AG08396 (cell line): ENCODE results near the gene PPP1R16B.

Source experiments
- DNase-seq: peaks from one replicate; pipeline ENCODE4 v3.0.0; 2012; ENCODE audit warnings: low spot score, mixed read lengths

The PPP1R16B gene

GRCh38 chr20:38877483-38877882, 72.0 kb downstream of the PPP1R16B start:
- no peak for DNase-seq

GRCh38 chr20:38878866-38879265, 73.4 kb downstream of the PPP1R16B start:
- DNase-seq, result peak; percentile 48

DNA sequence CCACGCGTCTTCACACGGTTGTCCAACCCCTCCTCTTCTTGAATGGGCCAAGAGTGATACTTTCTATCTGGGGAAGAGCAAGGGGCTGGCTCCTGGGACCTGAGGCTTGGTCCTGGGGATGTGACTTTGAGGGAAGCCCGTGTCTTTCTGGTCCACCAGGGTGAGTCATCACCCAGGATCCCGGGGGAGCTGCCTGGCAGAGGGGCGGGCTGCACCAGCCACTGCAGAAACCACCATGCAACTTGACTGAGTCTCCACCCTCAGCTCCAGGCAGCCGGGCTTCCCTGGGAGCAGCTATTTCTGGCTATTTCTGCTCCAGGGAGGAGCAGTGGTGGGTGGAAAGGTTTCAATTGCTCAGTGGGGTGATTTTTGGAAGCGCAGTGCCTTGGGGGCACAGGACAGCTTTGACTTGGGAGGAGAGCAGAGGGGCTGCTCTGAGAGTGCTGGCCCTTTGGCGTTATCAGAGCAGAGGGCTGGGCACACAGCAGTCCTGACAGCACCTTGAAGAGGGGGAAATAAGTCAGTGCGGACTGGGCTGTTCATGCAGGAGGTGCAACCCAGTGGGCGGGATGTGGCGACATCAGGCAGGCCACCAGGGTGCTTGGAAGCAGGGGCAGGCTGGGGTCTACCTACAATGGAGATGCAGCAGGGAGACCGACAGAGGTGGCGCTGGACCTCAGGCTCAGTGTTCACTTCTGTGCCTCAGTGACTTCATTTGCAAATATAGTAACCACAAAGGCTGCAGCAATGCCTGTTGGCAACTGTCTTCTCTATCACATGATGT, 75.6 kb downstream of the PPP1R16B start:
- DNase-seq, result no peak

DNA sequence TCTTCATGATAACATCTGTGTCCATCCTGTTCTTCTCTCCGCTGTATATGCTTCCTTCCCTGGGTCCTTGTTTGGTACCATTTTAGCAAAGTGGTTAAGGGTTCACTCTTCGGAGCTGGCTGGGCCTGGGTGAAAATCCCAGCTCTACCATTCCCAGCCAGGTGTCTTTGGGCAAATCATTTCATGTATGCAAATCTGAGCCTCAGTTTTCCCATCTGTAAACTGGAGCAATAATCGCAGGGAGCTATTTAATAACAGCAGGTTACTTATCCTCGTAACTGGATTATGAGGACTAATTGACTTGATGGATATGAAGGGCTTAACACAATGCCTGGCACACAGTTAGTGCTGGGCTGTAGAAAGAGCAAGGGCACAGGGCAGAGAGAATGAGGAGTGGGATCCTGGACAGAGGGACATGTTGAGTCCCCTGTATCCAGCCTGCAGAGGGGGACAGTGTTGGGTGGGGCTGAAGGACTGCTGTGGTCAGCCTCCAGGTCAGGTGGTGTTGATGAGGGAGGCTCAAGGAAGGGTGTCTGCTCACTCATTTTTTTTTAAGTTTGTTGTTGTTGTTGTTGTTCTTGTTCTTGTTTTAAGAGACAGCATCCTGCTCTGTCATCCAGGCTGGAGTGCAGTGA, 76.4 kb downstream of the PPP1R16B start:
- no peak for DNase-seq

- no peak for DNase-seq
Measured at GRCh38 chr20:38882600-38882999, 77.1 kb downstream of the PPP1R16B start.

GRCh38 chr20:38883081-38883980, 77.8 kb downstream of the PPP1R16B start:
- no peak for DNase-seq

DNA sequence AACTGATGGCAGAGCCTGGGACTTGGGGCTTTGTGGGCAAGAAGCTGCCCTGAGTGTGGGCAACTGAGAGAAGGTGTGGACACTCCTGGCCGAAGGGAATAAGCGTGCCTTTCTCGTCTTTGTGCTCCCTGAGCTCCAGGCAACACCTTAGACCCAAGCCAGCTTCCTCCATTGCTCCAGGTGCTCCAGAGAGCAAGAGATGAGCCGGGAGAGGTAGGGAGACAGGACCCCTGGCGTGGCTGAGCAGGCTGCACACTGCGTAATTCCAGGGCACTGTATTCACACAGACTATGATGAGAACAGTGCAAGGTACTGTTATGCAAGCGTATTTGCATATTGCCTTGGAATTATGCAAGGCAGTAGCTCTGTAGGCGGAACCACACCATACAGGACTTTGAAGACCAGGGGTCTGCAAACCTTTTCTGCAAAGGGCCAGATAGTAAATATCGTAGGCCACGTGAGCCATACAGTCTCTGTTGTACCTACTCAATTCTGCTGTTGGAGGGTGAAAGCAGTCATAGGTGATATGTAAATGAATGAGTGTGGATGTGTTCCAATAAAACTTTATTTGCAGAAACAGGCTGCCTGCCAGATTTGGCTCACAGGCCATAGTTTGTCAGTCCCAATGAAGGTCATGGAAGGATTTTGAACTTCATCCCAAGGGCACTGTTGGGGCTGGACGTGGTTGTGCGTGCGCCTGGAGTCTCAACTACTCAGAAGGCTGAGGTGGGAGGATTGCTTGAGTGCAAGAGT, 78.7 kb downstream of the PPP1R16B start:
- no peak for DNase-seq

DNA sequence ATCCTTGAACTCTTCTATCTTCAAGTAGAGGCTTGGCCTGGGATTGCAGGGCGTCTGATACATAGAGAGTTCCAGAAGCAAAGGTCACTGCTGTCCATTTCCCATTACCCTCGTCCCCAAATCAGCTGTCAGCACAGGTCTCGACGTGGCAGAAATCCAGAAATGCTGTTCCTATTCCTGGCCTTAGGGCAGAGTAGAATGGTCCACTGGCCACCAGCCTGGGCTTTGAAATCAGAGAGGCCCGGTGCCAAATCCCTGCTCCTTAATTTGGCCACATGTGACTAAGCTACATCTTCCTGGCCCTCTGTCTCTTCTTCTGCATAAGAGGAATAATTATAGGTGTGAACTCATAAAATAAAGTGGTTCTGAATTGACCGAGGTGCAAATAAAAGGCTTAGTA, 79.9 kb downstream of the PPP1R16B start:
- no peak for DNase-seq

- no peak for DNase-seq
Measured at GRCh38 chr20:38888059-38888831, 82.7 kb downstream of the PPP1R16B start.

DNA sequence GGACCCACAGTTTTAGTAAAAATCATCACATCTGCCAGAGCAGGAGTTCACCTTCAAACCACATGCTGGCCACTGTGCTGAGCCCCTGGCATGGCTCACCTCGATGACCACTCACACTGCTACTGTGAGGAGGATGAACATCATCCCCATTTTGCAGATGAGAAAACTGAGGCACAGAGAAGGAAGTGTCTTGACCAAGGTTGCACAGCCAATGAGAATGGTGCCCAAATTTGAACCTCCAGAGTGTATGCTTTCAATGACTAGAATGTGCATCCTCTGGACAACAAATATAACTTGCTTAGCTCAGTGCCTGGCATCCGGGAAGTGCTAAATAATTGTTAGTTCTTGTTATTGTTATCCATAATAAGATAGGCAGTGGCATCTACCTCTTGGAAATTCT, 83.6 kb downstream of the PPP1R16B start:
- DNase-seq, result no peak

GRCh38 chr20:38889792-38890496, 84.4 kb downstream of the PPP1R16B start:
- no peak for DNase-seq

DNA sequence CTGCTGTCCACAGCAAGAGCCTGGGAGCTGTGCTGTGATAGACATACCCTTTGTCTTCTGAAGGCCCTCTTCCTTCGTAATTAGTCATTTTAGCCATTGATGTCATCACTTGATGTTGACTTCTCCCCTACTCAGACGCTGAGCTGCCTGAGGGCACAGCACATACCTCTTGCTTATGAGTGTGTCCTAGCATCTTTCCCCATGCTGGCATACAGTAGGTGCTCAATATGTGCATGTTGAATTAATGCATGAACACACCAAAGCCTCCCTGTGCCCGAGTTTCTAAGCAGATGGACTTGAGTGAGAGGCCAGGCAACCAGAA, 85.0 kb downstream of the PPP1R16B start:
- no peak for DNase-seq

DNA sequence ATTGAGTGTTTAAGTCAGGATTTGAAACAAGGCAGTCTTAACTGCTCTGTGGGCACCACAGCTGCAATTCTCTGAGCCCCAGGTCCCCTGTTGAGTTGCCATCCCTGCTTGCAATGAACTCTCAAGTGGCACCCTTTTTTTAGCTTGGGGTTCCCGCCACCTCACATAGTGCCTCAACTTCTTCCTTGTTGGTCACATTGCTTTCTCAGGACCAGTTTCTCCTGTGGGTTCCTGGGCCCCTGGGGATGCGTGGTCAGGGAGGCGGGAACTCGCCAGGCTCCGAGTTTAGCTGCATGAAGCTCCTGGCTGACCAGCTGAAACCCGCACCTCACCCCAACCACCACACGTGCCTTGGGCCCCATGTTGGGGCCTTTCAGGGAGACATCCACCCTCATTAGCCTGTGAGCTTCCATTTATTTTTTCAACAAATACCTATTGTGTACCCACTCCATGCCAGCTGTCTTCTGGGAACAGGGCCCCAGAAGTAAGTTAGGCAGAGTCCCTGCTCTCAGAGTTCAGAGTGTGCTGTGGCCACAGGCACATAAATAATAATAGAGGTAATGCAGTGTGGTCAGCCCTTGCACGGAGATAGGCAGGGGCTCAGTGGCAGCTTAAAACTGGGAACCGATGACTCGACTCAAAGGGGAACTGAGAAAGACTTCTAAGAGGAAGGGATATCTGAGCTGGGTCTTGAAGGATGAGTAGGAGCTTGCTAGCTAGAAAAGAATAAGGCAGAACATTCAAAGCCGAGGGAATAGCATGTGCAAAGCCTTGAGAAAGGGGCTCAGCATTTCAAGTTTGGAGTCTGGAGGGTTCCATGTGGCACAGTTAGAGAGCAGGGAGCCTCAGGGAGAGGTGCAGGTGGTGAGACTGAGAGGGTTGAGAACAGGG, 86.8 kb downstream of the PPP1R16B start:
- no peak for DNase-seq

- no peak for DNase-seq
Measured at GRCh38 chr20:38893056-38893564, 87.6 kb downstream of the PPP1R16B start.

DNA sequence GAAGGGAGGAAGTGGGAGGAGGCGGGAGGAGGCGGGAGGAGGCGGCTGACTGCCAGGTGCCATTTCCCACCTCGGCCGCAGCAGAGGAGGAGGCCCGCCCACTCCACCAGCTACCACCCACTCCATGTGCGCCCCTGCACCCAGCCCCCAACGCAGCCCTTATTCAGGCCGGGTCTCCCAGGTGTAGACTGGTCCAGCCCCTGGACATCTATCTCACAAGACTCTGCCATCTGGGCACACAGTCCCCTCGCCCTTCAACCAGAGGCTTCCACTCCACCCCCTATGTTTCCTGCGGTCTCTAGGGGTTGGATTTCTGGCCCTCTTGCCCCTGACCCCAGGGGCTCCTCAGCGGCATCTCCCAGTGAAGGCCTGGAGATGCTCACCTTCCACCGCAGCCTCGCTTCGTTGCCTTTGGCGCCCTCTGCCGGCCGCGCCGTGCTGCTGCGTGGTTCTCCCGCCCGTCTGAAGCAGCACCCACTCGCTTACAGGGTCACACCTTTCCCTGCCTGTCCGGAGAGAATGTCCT, 88.1 kb downstream of the PPP1R16B start:
- DNase-seq, result peak; percentile 84

DNA sequence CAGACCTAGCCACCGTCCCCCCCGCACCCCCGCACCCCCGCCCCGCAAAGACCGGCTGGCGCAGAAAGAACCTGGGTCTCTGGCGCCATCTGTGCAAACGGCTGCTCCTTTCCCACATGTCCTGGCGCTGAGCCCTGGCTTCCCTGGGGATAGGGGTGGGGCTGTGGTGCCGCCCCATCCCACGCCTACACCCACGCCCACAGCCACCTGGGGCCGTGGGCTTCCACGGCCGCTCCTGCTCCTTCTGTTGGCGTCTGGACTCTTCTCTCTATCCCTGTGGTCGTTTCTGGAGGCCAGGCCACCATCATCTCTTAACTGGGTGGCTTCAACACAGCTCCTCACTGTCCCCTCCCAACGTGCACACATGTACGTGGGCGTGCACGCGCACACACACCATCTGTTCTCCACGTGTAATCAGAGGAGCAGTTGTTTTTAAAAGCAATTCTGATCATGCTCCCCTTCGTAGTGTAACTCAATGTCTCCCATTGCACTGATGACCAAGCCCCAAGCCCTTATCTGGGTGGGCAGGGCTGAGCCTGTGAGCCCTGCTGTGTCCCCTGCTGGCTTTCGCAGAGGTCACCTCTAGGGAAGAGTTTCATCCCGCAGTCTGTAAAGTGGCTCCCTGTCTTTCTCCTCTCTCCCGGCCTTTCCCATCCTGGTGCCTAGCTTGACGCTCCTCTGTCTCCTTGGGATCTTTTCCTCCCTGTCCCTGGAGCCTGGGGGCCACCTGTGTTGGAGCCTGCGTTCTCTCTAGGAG, 88.8 kb downstream of the PPP1R16B start:
- DNase-seq, result no peak

GRCh38 chr20:38895098-38895949, 89.8 kb downstream of the PPP1R16B start:
- DNase-seq, result no peak
